Vagina (tissue), 2 donors: Measurements from ENCODE around the gene MLYCD. TPM values are rescaled to one million over a fixed set of nuclear protein-coding genes. Genes with fewer than 3 reads are reported as not detected.

Source experiments
- DNase-seq, 2 donors: peaks; one replicate each; pipeline ENCODE4 v3.0.0-alpha.2; 2017; ENCODE audit errors: extremely low spot score in 2 of 2
- H3K27ac ChIP-seq: fragments of 200-600 bp; sonication (generic); one replicate; pipeline ENCODE4 v1.5.1; 2019
- H3K27me3 ChIP-seq: fragments of 200-600 bp; sonication (generic); one replicate; pipeline ENCODE4 v1.5.1; 2019
- H3K36me3 ChIP-seq, 2 donors: fragments of 200-600 bp; sonication (generic); one replicate each; pipeline ENCODE4 v1.5.1; 2017 to 2019
- H3K4me1 ChIP-seq: fragments of 200-600 bp; sonication (generic); one replicate; pipeline ENCODE4 v1.5.1; 2019
- H3K4me3 ChIP-seq, 2 donors: fragments of 200-600 bp; sonication (generic); 1 replicate in 1 of 2; 2 replicates in 1 of 2; pipeline ENCODE4 v1.5.1; 2016 to 2019
- H3K9me3 ChIP-seq: fragments of 200-600 bp; sonication (generic); one replicate; pipeline ENCODE4 v1.5.1; 2019
- POLR2A ChIP-seq, 2 donors: fragments of 450-650 bp; IDR thresholded peaks; one replicate each; pipeline ENCODE4 v1.6.1; 2017; ENCODE audit warnings: antibody characterized with exemption in 2 of 2, mild to moderate bottlenecking in 2 of 2, moderate library complexity in 2 of 2
- POLR2AphosphoS5 ChIP-seq, 2 donors: sonication (generic); formaldehyde crosslinking; IDR thresholded peaks; one replicate each; pipeline ENCODE4 v1.9.0; 2017; ENCODE audit warnings: antibody characterized with exemption in 2 of 2, mild to moderate bottlenecking in 2 of 2, low read depth in 1 of 2; ENCODE audit not compliant: insufficient read depth in 1 of 2
- intact Hi-C: fragments of 100-400 bp; cut with DNase I; formaldehyde crosslinking; loops from one replicate; pipeline ENCODE4 v1.15.1; 2023
- total RNA-seq: library from RNA; depleted of rRNA; stranded (reverse); fragments of >200 nt; gene quantifications from one replicate; pipeline ENCODE4 v1.2.3, GENCODE V29; 2016
- TF ChIP-seq, protein P1 (sequence below), 3 experiments: fragments of 450-650 bp in 2 of 3; fragments of 200-600 bp in 1 of 3; sonication (generic) in 1 of 3; IDR thresholded peaks; one replicate each; pipeline ENCODE4 v1.5.1; 2017 to 2019; ENCODE audit warnings: antibody characterized with exemption in 3 of 3, mild to moderate bottlenecking in 2 of 3, moderate library complexity in 2 of 3

Gene MLYCD
- total RNA-seq, 1 donor from 2014 or later: 8.8 TPM

DNA sequence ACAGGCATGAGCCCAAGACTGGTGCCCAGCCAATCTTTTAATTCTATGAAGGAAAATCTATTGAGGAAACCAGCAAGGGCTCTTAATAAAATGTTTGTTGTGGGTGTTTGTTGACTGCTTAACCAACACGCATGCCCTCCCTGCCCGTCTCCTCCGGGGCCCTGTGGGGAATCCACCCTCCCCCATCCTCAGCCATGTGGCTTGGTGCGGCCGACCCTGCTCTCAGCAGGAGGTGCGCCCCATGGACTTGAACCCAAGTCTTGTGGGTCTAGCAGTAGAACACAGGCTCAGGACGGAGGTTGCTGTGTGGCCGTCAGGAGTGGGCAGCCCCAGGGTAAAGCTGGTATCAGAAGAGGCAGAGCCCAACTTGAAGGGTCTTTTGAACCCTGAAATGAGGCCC lies 45.1 kb upstream of the MLYCD start:
- Histone ChIP-seq H3K27ac (no peak overlapping the region), H3K27me3 (no peaks in the 10 kb centered on the region), H3K4me3 (no peak overlapping the region), H3K9me3 (no peaks in the 10 kb centered on the region), H3K36me3 (no peaks in the 10 kb centered on the region), H3K4me1 (no peaks in the 10 kb centered on the region)
- no peak for TF ChIP-seq POLR2AphosphoS5 (IDR thresholded peaks at IDR 0.05; ENCODE audit: insufficient read depth in 1 of 2, low read depth in 1 of 2)
- no peak for TF ChIP-seq POLR2A (IDR thresholded peaks at IDR 0.05)
- TF ChIP-seq, protein P1, sequence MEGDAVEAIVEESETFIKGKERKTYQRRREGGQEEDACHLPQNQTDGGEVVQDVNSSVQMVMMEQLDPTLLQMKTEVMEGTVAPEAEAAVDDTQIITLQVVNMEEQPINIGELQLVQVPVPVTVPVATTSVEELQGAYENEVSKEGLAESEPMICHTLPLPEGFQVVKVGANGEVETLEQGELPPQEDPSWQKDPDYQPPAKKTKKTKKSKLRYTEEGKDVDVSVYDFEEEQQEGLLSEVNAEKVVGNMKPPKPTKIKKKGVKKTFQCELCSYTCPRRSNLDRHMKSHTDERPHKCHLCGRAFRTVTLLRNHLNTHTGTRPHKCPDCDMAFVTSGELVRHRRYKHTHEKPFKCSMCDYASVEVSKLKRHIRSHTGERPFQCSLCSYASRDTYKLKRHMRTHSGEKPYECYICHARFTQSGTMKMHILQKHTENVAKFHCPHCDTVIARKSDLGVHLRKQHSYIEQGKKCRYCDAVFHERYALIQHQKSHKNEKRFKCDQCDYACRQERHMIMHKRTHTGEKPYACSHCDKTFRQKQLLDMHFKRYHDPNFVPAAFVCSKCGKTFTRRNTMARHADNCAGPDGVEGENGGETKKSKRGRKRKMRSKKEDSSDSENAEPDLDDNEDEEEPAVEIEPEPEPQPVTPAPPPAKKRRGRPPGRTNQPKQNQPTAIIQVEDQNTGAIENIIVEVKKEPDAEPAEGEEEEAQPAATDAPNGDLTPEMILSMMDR (IDR thresholded peaks at IDR 0.05): no peak
- intact Hi-C loops: no loop called here
- DNase-seq: no peak

DNA sequence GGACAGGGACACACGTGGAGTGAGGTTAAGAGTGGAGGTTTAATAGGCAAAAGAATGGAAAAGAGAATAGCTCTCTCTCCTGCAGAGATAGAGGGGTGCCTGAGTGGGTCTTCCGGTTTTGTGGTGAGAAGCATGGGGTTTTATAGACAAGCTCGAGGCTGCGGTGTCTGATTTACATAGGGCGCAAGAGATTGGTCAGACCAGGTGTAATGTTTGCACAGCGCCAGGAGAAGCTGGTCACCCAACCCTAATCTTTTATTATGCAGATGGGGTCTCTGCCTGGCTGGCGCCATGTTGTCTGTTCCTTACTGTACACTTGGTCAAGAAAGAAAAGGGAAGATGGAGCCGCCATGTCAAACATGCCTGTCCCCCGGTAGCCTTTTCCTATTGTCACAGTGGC lies 44.5 kb upstream of the MLYCD start:
- DNase-seq: no peak
- Histone ChIP-seq H3K27me3 (no peaks in the 10 kb centered on the region), H3K9me3 (no peaks in the 10 kb centered on the region), H3K36me3 (no peaks in the 10 kb centered on the region), H3K27ac (no peak overlapping the region), H3K4me1 (no peaks in the 10 kb centered on the region), H3K4me3 (no peak overlapping the region)
- TF ChIP-seq, protein P1 (IDR thresholded peaks at IDR 0.05): no peak
- TF ChIP-seq POLR2AphosphoS5 (IDR thresholded peaks at IDR 0.05; ENCODE audit: insufficient read depth in 1 of 2, low read depth in 1 of 2): no peak
- TF ChIP-seq POLR2A (IDR thresholded peaks at IDR 0.05): no peak
- intact Hi-C loops: no loop called here

DNA sequence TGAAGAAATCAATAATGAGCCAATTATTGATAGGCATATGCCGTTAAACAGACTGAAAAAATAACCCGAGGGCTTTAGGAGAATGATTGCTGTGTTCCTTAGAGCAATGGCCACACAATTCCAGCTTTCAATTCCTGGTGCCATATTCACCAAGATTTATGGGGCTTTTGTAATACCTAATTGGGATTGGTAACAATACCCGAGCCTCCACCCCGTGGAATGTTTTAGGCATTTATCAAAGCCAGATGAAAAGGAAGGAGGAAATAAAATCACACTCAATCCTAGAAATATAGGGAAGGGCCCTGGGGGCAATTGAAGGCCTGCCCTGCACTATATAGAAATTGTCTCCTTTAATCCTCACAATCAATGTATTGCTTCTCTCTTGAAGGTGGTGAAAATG lies 42.1 kb upstream of the MLYCD start:
- Histone ChIP-seq H3K27me3 (no peaks in the 10 kb centered on the region), H3K36me3 (no peaks in the 10 kb centered on the region), H3K27ac (no peak overlapping the region), H3K4me3 (no peak overlapping the region), H3K4me1 (no peaks in the 10 kb centered on the region), H3K9me3 (no peaks in the 10 kb centered on the region)
- TF ChIP-seq, protein P1 (IDR thresholded peaks at IDR 0.05): no peak
- TF ChIP-seq POLR2AphosphoS5 (IDR thresholded peaks at IDR 0.05; ENCODE audit: insufficient read depth in 1 of 2, low read depth in 1 of 2) (no peak), POLR2A (IDR thresholded peaks at IDR 0.05) (no peak)
- intact Hi-C loops: loop anchor here (5.0 kb wide), 1 partner anchor 1924 kb away; no protein-coding TSS in a partner anchor
- DNase-seq: no peak

DNA sequence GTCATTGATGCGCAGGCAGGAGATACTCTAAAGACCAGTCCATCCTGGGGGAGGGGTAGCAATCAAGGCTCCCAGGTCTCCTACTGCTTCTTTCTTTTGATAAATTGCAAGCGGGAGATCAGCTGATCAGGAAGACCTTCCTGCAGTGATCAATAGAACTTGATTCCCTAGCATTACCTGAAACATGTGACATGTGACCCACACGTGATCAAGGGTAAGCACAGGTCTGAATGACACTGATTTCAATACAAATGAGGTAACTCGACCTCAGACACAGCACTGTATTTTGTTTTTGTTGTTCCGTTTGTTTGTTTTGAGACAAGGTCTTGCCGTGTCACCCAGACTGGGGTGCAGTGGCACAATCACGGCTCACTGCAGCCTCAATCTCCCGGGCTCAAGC lies 39.6 kb upstream of the MLYCD start:
- no peak for DNase-seq
- intact Hi-C loops: loop anchor here (5.0 kb wide), 1 partner anchor 1927 kb away; no protein-coding TSS in a partner anchor
- Histone ChIP-seq H3K9me3 (no peaks in the 10 kb centered on the region), H3K36me3 (no peaks in the 10 kb centered on the region), H3K4me3 (no peak overlapping the region), H3K4me1 (no peaks in the 10 kb centered on the region), H3K27ac (no peak overlapping the region), H3K27me3 (no peaks in the 10 kb centered on the region)
- TF ChIP-seq POLR2A (IDR thresholded peaks at IDR 0.05): no peak
- TF ChIP-seq, protein P1 (IDR thresholded peaks at IDR 0.05): no peak
- no peak for TF ChIP-seq POLR2AphosphoS5 (IDR thresholded peaks at IDR 0.05; ENCODE audit: insufficient read depth in 1 of 2, low read depth in 1 of 2)

- TF ChIP-seq POLR2A (IDR thresholded peaks at IDR 0.05) (no peak), POLR2AphosphoS5 (IDR thresholded peaks at IDR 0.05; ENCODE audit: insufficient read depth in 1 of 2, low read depth in 1 of 2) (no peak)
- TF ChIP-seq, protein P1 (IDR thresholded peaks at IDR 0.05): no peak
- Histone ChIP-seq H3K4me3 (no peak overlapping the region), H3K27me3 (no peaks in the 10 kb centered on the region), H3K36me3 (no peaks in the 10 kb centered on the region), H3K9me3 (no peaks in the 10 kb centered on the region), H3K27ac (no peak overlapping the region), H3K4me1 (no peaks in the 10 kb centered on the region)
- DNase-seq: no peak
- intact Hi-C loops: no loop called here
These were observed 36.3 kb upstream of the MLYCD start for GRCh38 chr16:83862661-83863060.
